Suprapubic skin (tissue), 4 donors: Measurements from ENCODE around the gene ANKRD11. TPM values are rescaled to one million over a fixed set of nuclear protein-coding genes. Genes with fewer than 3 reads are reported as not detected.

Experiments
- DNase-seq, 2 donors: peaks; one replicate each; pipeline ENCODE4 v3.0.0-alpha.2; 2019; ENCODE audit warnings: low spot score in 2 of 2
- H3K27ac ChIP-seq: fragments of 200-600 bp; sonication (generic); one replicate; pipeline ENCODE4 v1.5.1; 2019
- H3K27me3 ChIP-seq: fragments of 200-600 bp; sonication (generic); one replicate; pipeline ENCODE4 v1.5.1; 2019
- H3K36me3 ChIP-seq: fragments of 200-600 bp; sonication (generic); one replicate; pipeline ENCODE4 v1.5.1; 2019
- H3K4me1 ChIP-seq: fragments of 200-600 bp; sonication (generic); one replicate; pipeline ENCODE4 v1.5.1; 2019
- H3K4me3 ChIP-seq: fragments of 200-600 bp; sonication (generic); one replicate; pipeline ENCODE4 v1.5.1; 2019; ENCODE audit warnings: mild to moderate bottlenecking
- H3K9me3 ChIP-seq: fragments of 200-600 bp; sonication (generic); one replicate; pipeline ENCODE4 v1.5.1; 2019
- EP300 ChIP-seq: sonication (generic); formaldehyde crosslinking; IDR thresholded peaks from one replicate; pipeline ENCODE4 v1.6.1; 2017; ENCODE audit warnings: antibody characterized with exemption
- POLR2A ChIP-seq, 2 donors: fragments of 450-650 bp; IDR thresholded peaks; one replicate each; pipeline ENCODE4 v1.6.1; 2017; ENCODE audit warnings: antibody characterized with exemption in 2 of 2, mild to moderate bottlenecking in 2 of 2, moderate library complexity in 2 of 2
- POLR2AphosphoS5 ChIP-seq, 3 donors: sonication (generic); formaldehyde crosslinking; IDR thresholded peaks; one replicate each; pipeline ENCODE4 v1.6.1; 2017; ENCODE audit warnings: antibody characterized with exemption in 3 of 3
- WGBS: methylation state at CpG from one replicate; pipeline ENCODE4 v1.1.5; 2018; 5-methylcytosine and 5-hydroxymethylcytosine counted together
- total RNA-seq, 4 donors: library from RNA; depleted of rRNA; stranded (reverse); fragments of >200 nt; gene quantifications; one replicate each; pipeline ENCODE4 v1.1.0, GENCODE V29; 2016
- TF ChIP-seq, protein P1 (sequence below), 2 donors: fragments of 200-600 bp in 1 of 2; fragments of 450-650 bp in 1 of 2; sonication (generic) in 1 of 2; IDR thresholded peaks; one replicate each; pipeline ENCODE4 v1.5.1; 2016 to 2019; ENCODE audit warnings: antibody characterized with exemption in 2 of 2, mild to moderate bottlenecking in 1 of 2, moderate library complexity in 1 of 2

The ANKRD11 gene
- total RNA-seq, 4 donors from 2014 or later, result 85.4 to 212 (median 127) TPM

DNA sequence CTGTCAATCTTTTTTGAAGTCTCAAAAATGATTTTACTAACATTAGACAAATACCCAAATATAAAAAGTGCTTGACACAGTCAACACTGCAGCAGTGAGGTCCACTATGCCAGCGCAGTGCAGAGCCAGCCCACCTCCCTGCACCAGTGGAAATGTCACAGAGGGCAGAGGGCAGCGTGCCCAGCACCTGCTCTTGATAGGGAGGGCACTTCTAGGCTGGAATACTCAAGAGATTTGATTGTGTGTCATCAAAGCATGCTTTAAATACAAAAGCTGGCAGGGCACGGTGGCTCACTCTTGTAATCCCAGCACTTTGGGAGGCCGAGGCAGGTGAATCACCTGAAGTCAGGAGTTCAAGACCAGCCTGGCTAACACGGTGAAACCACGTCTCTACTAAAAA, 136.0 kb downstream of the ANKRD11 start:
- Histone ChIP-seq H3K27ac (no peak overlapping the region), H3K36me3 (no peaks in the 10 kb centered on the region), H3K9me3 (no peaks in the 10 kb centered on the region), H3K4me1 (peaks cover 54% of the 10 kb centered on the region), H3K4me3 (no peak overlapping the region), H3K27me3 (no peaks in the 10 kb centered on the region)
- TF ChIP-seq POLR2A (IDR thresholded peaks at IDR 0.05) (no peak), EP300 (no peak), POLR2AphosphoS5 (IDR thresholded peaks at IDR 0.05) (no peak)
- TF ChIP-seq, protein P1, sequence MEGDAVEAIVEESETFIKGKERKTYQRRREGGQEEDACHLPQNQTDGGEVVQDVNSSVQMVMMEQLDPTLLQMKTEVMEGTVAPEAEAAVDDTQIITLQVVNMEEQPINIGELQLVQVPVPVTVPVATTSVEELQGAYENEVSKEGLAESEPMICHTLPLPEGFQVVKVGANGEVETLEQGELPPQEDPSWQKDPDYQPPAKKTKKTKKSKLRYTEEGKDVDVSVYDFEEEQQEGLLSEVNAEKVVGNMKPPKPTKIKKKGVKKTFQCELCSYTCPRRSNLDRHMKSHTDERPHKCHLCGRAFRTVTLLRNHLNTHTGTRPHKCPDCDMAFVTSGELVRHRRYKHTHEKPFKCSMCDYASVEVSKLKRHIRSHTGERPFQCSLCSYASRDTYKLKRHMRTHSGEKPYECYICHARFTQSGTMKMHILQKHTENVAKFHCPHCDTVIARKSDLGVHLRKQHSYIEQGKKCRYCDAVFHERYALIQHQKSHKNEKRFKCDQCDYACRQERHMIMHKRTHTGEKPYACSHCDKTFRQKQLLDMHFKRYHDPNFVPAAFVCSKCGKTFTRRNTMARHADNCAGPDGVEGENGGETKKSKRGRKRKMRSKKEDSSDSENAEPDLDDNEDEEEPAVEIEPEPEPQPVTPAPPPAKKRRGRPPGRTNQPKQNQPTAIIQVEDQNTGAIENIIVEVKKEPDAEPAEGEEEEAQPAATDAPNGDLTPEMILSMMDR (IDR thresholded peaks at IDR 0.05), result no peak
- WGBS, result 87% methylated on average over 6 of the region's 6 CpGs
- DNase-seq, result no peak

DNA sequence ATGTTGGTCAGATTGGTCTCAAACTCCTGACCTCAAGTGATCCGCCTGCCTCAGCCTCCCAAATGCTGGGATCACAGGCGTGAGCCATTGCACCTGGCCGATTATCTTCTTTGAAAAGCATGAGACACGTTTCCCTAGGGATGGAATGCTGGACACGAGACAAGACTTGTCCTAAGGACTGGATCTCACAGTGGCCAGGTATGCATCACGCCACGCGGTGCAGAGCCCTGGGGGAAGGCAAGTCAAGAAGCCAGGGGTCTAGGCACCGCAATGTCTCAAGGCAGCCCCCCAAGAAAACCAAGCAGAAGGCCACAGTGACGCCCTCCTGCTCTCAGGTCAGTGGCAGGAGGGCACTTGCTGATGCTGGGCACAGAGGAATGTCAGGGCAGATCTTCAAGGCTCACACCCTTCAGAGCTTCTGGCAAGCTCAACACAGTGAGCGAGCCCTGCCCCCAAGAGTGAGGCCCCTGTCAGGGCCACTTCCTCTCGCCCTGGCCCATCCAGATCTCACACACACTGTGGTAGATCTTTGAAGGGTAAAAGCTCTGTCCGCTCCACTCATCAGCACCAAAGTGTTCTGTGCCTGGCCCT, 138.2 kb downstream of the ANKRD11 start:
- Histone ChIP-seq H3K27me3 (no peaks in the 10 kb centered on the region), H3K9me3 (no peaks in the 10 kb centered on the region), H3K36me3 (no peaks in the 10 kb centered on the region), H3K4me1 (peaks cover 32% of the 10 kb centered on the region), H3K4me3 (no peak overlapping the region), H3K27ac (no peak overlapping the region)
- 82% methylated on average over 7 of the region's 13 CpGs for WGBS
- DNase-seq, result no peak
- TF ChIP-seq, protein P1 (IDR thresholded peaks at IDR 0.05), result no peak
- TF ChIP-seq POLR2A (IDR thresholded peaks at IDR 0.05) (no peak), EP300 (no peak), POLR2AphosphoS5 (IDR thresholded peaks at IDR 0.05) (no peak)

DNA sequence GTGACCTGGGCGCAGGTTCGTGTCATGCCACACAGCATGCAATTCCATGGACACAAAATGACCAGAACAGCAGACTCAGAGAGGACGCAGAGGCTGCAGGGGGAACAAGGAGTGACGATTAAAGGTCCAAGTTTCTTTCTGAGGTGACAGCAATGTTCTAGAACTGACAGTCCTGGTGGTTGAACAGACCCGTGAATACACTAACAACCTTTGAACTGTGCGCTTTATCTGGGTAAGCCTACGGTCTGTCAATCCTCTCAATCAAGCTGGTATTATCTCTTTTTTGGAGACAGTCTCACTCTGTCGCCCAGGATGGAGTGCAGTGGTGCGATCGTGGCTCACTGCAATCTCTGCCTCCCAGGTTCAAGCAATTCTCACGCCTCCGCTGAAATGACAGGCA, 138.7 kb downstream of the ANKRD11 start:
- Histone ChIP-seq H3K27ac (no peak overlapping the region), H3K36me3 (no peaks in the 10 kb centered on the region), H3K4me1 (peaks cover 27% of the 10 kb centered on the region), H3K27me3 (no peaks in the 10 kb centered on the region), H3K4me3 (no peak overlapping the region), H3K9me3 (no peaks in the 10 kb centered on the region)
- TF ChIP-seq, protein P1 (IDR thresholded peaks at IDR 0.05), result no peak
- TF ChIP-seq POLR2AphosphoS5 (IDR thresholded peaks at IDR 0.05) (no peak), EP300 (no peak), POLR2A (IDR thresholded peaks at IDR 0.05) (no peak)
- WGBS, result 86% methylated on average over 9 of the region's 12 CpGs
- no peak for DNase-seq

DNA sequence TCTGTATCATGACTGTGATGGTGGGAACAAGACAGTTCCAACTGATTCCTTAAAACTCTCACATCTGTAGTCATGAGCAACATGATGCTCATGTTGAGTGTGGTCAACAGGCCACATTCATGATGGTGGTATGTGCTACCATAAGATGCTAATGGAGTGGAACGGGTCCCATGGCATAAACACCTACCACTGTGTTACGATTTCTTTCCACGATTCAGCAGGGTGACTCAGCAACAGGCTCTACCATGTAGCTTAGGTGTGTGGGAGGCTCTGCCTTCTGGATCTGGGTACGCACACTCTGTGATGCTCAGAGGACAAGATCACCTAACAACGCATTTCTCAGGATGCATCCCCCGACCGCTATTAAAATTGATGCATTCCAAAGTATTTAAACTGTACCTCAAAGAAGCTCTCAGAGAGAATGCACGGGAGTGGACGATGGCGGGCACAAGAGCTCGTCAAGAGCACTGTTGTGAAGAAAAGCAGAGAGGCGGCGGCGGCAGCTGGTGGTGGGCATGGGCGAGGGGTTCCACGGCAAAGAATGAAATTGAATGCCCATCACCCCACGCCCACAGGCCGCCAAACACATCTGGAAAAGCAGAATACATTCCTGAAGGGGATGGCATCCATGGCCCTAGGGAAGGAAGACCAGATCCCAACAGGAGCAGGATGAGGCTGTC, 139.5 kb downstream of the ANKRD11 start:
- WGBS, result 87% methylated on average over 18 of the region's 18 CpGs
- Histone ChIP-seq H3K4me1 (peaks cover 32% of the 10 kb centered on the region), H3K4me3 (no peak overlapping the region), H3K27me3 (no peaks in the 10 kb centered on the region), H3K36me3 (no peaks in the 10 kb centered on the region), H3K27ac (no peak overlapping the region), H3K9me3 (no peaks in the 10 kb centered on the region)
- TF ChIP-seq POLR2AphosphoS5 (IDR thresholded peaks at IDR 0.05) (no peak), POLR2A (IDR thresholded peaks at IDR 0.05) (no peak), EP300 (no peak)
- TF ChIP-seq, protein P1 (IDR thresholded peaks at IDR 0.05), result no peak
- no peak for DNase-seq

DNA sequence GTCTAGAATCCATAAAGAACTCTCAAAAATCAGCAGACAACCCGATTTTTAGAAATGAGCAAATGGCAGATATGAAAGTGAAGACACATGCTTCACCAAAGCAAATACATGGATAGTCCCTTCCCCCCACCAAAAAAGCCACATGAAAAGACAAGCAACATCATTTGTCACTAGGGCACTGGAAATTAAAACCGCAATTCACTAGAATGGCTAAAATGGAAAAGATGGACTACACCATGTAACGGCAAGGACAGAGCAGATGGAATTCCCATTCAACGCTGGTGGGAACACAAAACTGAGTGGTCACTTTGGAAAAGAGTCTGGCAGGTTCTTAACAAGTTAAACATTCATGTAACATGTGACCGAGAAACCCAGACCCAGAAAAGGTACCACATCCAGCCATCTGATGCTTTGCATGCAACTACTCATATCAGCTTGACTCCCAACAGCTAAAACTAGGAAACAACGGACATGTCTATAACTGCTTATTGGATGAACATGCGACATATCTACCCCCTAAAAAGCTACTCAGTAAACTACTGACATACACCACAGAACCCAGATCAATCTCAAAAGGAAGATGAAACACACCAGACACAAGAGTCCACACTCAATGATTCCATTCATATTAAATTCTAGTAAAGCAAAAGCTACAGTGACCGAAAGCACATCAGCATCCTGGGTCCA, 140.3 kb downstream of the ANKRD11 start:
- Histone ChIP-seq H3K36me3 (no peaks in the 10 kb centered on the region), H3K9me3 (no peaks in the 10 kb centered on the region), H3K27me3 (no peaks in the 10 kb centered on the region), H3K4me1 (peaks cover 39% of the 10 kb centered on the region), H3K4me3 (no peak overlapping the region), H3K27ac (no peak overlapping the region)
- 84% methylated on average over 8 of the region's 8 CpGs for whole genome bisulfite sequencing
- no peak for DNase-seq
- TF ChIP-seq, protein P1 (IDR thresholded peaks at IDR 0.05), result no peak
- TF ChIP-seq POLR2AphosphoS5 (IDR thresholded peaks at IDR 0.05) (no peak), EP300 (no peak), POLR2A (IDR thresholded peaks at IDR 0.05) (no peak)
